Right lung (tissue), 5 donors: ENCODE measurements around the gene SORCS1. TPM values are rescaled to one million over a fixed set of nuclear protein-coding genes. Genes with fewer than 3 reads are reported as not detected.

Source experiments
- DNase-seq, 2 donors: peaks; one replicate each; pipeline ENCODE4 v3.0.0-alpha.2; 2013
- polyA plus RNA-seq, 5 donors: library from polyadenylated mRNA; unstranded; fragments of 120-200 nt; gene quantifications; one replicate each; pipeline versions ENCODE4 v1.2.1 to v1.2.3, GENCODE V29; 2013; ENCODE audit warnings: inconsistent platforms in 1 of 5, low replicate concordance in 1 of 5; ENCODE audit not compliant: insufficient read length in 5 of 5, insufficient read depth in 1 of 5

The SORCS1 gene
- polyA plus RNA-seq, 5 donors: 0.18 to 0.33 (median 0.24) TPM

- no peak for DNase-seq
These were observed 569.2 kb downstream of the SORCS1 start for GRCh38 chr10:106595281-106595680.

DNA sequence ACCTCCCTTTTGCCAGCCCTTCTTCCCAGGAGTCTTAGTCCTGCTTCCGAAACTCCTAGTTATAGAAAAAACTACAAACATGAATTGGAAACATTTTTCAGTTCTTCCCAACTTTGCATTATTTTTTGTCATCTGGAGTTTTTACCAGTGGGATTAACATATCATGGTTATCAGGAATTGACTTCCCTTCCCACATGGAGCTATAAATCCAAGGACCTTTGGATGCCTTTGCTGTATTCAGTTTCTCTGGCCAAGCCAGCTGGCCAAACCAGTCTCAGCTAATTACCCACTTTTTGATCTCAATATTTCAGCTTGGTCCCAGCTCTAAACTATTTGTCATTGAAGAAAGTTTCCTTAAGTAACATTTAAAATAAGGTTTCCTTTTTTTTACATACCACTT lies 570.6 kb downstream of the SORCS1 start:
- no peak for DNase-seq

DNA sequence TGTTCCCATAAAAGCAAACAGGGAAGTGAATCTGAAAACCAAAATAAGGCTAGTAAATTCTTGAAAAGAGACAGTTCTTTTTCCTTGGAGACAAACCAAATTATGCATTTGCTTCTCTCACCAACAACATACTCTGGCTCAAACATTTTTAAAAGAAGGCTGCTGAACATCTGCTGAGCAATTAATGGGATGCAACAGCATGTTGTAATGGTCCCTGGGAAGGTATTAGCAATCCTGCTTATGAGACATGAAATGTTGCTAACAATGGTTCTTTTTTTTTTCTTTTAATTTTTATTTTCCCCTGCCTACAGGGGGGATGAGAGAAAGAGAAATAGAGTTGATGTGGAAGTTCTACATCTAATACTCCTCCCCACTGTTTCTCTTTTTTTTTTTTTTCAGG lies 572.1 kb downstream of the SORCS1 start:
- no peak for DNase-seq

GRCh38 chr10:106582291-106582690 lies 582.2 kb downstream of the SORCS1 start:
- no peak for DNase-seq

- DNase-seq: no peak
These were observed 586.8 kb downstream of the SORCS1 start for GRCh38 chr10:106577756-106578155.

DNA sequence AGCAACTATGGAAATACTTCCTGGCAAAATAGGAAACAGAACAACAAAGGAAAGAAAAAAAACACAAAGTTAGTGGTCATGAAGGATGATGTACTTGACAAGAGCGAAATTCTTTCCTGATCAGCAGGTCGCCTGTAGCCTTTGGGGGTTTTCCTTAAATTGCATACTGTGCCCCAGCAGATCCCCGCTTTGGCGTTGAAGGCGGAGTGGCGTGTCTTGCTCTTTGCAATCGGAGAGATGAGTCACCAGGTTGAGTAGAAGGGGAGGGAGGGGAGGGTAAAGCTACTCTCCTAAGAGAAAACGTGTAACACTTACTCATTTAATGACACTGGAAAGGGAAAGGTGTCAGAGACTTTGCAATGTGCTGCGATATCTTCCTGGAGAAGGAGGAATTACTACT lies 587.2 kb downstream of the SORCS1 start:
- no peak for DNase-seq

DNA sequence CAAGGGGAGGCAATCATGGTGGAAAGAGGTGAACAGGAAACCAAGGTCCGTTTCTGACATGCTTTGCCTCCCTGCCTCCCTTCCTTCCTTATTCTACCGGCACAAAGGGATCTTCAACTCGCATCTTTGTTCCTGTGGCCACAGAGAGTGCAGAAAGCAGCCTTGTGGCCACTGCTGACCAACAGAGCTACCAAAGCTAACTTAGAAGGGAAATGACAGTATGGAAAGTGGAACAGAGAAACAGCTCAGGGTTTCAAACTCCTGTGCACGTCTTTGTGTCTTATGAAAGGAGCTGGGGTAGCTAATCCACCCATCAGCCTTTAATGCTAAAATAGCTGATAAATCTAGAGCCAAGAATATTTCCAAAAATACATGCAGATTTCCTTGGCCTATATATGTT lies 588.0 kb downstream of the SORCS1 start:
- DNase-seq: no peak

DNA sequence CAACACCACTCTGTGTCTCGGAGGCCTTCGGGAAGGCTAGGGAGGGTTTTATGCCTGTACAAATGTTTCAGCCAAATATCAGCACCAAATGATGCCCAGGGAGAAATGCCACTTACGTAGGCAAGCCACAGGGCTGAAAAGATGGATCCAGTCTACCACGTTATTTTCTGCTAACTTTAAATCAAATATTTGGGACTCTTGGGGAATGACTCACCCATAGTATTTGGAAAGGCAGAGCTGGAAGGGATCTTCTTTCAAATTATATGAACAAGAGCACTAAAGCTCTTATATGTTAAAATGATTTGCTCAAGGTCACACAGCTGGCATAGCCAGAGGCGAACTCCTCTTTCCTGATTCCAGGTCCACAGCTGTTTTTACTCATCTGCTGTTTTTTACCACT lies 591.4 kb downstream of the SORCS1 start:
- no peak for DNase-seq

DNA sequence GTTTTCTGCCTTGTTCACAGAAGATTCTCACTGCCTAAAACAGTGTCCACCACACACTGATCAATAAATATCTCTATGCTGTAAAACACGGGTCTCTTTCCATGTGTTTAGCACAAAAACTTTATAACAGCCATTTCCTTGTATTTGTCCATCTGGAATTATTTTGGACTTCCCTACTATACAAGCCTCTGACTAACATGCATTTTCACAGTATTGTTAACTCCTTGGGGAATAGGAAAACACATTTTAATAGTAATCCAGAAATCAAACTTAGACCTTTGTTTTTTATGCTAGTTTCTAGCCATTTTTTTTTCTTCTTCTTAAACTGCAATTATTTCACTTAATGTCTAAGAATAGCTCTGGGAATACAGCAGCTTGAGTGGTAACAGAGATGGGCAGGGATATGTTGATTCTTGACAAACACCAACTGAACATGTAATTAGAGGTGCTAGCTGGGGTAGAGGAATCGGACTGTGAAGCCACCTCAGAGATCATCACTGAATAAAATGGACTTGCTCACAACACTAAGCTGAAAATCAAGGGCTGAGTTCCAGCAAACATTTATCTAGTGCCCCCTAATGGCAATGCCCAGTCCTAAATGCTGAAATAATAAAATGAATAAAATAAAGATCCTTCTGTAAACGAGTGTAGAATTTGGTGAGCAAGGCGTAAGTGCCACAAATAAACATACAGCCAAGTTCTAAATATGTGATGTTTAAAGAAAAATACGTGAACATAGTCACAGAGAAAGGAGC lies 593.1 kb downstream of the SORCS1 start:
- DNase-seq: peak in 1 of 2 donors; percentile 12

- DNase-seq: no peak
These were observed 594.2 kb downstream of the SORCS1 start for GRCh38 chr10:106570268-106570667.

DNA sequence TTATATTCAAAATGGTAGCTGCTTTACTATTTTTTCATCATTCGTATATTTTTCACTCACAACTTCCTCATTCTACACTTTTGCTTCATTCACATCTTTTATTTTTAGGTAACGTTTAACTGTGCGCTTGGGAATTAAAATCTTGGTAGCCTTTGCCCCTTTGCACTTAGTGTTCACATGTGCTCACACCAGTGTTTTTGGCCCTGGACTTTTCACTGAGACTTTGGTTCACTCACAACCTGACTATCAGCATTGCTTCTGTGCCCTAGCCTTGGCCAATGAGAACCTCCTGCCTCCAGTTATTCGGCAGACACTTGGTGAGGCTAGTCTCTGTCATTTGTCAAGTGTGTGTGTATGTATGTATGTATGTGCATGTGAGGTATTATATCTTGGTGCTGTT lies 596.9 kb downstream of the SORCS1 start:
- no peak for DNase-seq

- peak; percentile 50 to 56 for DNase-seq
These were observed 597.6 kb downstream of the SORCS1 start for GRCh38 chr10:106566873-106567272.

- no peak for DNase-seq
These were observed 599.0 kb downstream of the SORCS1 start for GRCh38 chr10:106565546-106565945.

DNA sequence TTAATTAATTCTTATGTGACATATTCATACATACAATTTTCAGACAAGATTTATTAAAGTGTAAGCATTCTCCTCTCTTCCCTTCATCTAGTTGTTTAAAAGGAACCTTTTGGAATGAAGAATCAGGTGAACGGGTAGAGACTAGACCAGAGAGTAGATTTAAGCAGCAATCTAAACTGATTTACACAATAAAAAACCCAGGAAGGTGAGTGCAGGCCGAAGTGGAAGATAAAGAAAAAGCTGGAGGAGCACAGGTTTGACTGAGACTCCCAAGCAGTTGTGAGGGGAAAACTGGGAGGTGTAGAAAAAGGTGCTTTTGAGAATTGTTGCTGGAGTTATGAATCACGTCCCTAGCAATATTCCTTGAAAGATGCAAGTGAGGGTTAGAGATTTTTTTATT lies 601.1 kb downstream of the SORCS1 start:
- DNase-seq: no peak

- DNase-seq: no peak
These were observed 603.4 kb downstream of the SORCS1 start for GRCh38 chr10:106560925-106561640.

DNA sequence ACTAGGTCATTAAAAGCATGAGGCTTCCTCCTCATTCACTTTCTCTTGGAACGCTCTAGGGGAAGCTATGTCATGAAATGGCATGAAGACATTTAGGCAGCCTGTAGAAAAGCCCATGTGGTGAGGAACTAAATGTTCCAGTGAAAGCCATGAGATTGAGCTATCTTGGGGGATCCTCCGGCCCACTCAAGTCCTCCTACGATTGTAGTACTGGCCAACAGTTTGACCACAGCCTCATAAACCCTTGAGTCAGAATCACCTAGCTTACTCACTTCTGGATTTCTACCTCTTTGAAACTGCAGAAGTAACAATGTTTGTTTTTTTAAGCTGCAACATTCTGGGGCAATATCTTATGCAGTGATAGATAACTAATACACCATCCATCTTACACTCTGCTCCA lies 605.1 kb downstream of the SORCS1 start:
- DNase-seq: no peak

DNA sequence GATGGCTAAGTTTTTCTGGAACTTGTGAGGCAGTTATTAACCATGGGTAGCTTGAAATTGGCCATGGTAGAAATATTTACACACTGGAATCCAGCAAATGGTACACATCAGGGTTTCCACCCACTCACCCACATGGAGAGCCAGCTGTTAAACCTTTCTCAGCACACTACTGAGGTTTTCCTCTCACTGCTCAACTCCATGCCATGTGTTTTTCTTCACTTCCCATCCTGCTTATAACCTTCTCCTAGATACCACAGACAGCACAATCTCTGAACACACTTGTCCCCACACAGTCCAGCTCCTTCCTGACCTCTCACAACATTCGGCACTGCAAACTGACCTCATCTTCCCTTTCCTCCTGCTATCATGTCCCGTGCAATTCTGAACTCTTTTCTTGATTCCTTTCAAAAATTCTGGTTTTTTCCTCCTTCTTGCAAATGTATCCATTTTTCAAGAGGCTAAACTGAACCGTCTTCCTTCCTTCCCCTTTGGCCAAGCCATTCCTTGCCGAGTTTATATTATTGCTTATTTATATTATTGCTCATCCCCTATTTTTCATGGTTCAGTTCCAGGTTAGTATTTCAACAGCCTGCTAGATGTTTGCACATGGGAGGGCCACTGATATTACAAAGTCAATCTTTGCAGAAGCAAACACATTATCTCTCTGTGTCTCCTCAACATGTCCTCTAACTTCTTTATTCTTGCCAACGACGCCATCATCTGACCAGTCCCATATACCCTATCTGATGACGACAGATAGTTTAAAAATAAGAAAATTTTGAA lies 606.4 kb downstream of the SORCS1 start:
- no peak for DNase-seq

- DNase-seq: no peak
These were observed 607.5 kb downstream of the SORCS1 start for GRCh38 chr10:106557053-106557452.

DNA sequence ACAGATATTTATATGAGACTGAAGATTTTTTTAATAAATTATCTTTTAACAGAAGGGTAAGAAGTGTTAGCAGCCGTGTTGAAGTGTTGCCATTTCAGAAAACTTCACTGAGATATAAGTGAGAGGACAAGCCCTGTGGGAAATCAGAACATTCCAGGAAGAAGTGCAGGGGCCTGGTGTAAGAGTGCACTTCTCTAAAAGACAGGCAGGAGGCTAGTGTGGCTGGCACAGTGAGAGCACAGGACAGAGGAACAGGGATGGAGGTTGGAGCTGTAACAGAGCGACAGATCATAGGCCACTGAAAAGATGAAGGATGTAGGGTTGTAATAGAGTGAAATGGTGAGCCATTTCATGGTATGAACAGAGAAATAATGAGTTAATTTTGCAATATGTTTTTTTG lies 608.9 kb downstream of the SORCS1 start:
- no peak for DNase-seq

GRCh38 chr10:106551501-106552062 lies 612.9 kb downstream of the SORCS1 start:
- DNase-seq: no peak

- no peak for DNase-seq
These were observed 615.7 kb downstream of the SORCS1 start for GRCh38 chr10:106548832-106549231.

DNA sequence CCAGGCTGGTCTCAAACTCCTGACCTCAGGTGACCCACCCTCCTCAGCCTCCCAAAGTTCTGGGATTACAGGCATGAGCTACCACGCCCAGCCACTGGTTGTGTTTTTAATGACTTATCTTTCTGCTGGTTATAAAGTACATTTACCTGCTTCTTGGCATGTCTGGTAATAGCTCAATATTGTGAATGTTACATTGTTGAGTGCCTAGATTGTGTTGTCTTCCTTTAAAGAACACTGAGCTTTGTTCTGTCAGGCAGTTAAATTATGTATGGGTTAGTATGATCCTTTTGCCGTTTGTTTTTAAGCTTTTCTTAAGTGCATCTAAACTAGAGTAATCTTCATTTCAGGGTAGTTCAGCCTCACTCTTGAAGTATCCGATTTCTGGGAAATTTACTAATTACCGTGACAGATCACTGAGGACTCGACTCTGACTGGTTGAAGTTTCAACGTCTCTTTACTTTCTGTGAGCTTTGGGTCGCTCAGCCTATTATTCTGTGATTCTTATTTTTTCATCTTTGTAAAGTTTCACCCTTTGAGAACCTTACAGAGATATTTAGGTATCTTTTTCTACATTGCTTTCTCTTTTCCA lies 617.4 kb downstream of the SORCS1 start:
- DNase-seq: no peak
